NCI-H2081 treated with DMSO at 0.1 percent for 48 hours (cell line): ENCODE results near the gene ZC3H7A.
A peak's percentile ranks its signal among the peaks of the same experiment; 100 is the strongest.
"Not testable (repeated sequence)": the region's sequence is repeated elsewhere in the genome, so short reads cannot be mapped to it uniquely, and the experiment has no call there.

ENCODE experiments used
- DNase-seq: peaks from one replicate; lab custom pipeline; 2025; lab: John Stamatoyannopoulos, UW

The ZC3H7A gene

GRCh38 chr16:11797166-11797956 is at the start of gene ZC3H7A:
Gene ZC3H7A (minus strand): TSS chr16:11797258. CDS start chr16:11782354, 14,904 bp downstream.
- peak; percentile 78 for DNase-seq

DNA sequence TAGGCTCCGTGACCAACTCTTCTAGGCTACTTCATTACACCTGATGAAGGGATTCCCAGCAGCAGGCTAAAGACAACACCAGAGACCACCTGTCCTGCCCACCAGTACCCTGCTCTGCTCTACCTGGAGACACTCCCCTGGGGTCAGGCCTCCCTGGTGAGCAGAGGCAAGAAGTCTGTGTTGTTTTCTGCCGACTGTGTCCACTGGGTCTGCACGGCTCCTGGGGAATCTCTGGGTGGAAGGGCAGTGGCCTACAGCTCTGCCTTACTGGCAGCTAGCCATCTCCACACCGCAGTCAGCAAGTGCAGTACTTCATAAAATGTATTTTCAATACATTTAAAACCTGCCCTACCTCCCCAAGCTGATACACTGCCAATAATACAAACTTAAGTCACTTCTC is 47.4 kb upstream of the ZC3H7A start:
- DNase-seq: no peak

- no peak for DNase-seq
Measured at GRCh38 chr16:11843861-11844260, 46.8 kb upstream of the ZC3H7A start.

DNA sequence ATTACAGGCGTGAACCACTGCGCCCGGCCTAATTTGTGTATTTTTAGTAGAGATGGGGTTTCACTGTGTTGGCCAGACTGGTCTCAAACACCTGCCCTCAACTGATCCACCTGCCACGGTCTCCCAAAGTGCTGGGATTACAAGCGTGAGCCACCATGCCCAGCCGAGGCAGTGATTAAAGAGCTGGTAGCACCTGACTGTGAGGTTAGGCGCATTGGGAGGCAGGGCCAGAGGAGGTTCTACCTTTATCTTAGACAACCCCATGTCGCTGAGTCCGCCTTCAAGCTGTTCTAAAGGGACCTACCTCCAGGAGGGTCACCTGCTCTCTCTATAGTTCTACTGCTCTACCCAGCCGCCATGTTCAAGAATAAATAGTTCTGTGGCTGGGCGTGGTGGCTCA is 46.1 kb upstream of the ZC3H7A start:
- no peak for DNase-seq

- no peak for DNase-seq
Measured at GRCh38 chr16:11841026-11841425, 44.0 kb upstream of the ZC3H7A start.

DNA sequence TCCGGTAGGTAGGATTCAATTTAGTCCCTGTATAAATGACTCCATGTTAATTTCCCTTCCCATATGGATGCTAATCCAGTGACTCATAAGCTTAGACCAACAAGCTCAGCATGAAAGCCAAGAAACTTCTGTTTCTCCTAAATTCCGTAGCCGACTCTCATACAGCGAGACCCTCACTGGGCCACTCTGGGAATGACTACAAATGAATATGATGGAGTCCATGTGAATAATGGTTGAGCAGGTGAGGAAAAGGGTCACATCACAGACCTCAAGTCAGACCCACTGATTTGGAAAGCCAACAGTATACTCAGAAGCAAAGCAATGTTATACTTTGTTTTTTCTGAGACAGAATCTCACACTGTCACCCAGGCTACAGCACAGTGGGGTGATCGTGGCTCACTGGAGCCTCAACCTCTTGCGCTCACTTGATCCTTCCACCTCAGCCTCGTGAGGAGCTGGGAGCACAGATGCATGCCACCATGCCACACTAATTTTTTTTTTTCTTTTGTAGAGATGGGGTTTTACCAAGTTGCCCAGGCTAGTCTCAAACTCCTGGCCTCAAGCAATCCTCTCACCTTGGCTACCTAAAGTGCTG is 39.7 kb upstream of the ZC3H7A start:
- DNase-seq: no peak

- DNase-seq: no peak
Measured at GRCh38 chr16:11835891-11836649, 39.0 kb upstream of the ZC3H7A start.

GRCh38 chr16:11835309-11835708 is 38.3 kb upstream of the ZC3H7A start:
- DNase-seq: no peak

DNA sequence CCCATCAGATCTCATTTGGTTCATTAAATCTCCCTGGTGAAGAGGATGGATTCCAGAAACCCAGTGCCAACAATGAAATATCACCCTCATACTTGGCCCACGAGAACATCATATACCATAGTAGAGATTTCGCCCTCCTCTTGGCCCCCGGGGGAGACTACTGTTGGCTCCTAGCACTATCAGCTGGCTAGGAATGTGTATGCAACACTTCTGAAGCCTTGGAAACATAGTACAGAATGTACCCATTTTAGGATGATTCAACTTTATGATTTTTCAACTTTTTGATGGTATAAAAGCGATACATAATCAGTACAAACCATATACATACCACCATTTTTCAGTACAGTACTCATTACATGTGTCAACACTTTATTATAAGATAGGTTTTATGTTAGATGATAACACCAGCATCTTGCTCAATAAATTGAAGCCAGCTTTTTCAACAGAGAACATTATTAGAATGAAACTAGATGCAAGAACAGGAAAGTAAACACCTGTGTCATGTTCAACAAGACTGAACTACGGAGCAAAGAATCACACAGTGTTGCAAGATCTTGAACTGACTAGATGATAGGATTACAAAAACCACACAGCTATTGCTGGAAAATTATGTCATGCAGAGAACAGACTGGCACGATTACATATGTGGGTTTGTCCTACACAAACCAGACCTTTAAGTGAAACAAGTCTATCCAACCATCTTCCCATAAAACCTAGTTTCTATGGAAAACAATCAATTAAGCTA is 37.1 kb upstream of the ZC3H7A start:
- no peak for DNase-seq

DNA sequence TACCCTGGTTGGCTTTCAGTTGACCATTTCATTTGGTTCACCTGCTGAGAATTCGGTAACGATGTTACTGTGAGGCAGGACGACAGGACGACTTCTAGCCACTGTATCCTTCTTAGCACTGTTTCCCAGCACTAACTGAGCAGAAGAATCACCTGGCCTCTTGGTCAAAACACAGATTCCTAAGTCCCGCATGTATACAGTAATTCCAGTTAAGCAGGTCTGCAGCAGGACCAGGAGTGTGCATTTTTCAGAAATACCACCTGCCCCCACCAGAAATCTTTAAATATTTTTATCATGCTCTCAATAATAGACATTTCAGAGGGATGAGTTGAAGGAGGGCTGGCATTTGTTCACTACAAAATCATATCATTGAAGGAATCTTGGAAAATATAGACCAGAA is 31.6 kb upstream of the ZC3H7A start:
- no peak for DNase-seq

DNA sequence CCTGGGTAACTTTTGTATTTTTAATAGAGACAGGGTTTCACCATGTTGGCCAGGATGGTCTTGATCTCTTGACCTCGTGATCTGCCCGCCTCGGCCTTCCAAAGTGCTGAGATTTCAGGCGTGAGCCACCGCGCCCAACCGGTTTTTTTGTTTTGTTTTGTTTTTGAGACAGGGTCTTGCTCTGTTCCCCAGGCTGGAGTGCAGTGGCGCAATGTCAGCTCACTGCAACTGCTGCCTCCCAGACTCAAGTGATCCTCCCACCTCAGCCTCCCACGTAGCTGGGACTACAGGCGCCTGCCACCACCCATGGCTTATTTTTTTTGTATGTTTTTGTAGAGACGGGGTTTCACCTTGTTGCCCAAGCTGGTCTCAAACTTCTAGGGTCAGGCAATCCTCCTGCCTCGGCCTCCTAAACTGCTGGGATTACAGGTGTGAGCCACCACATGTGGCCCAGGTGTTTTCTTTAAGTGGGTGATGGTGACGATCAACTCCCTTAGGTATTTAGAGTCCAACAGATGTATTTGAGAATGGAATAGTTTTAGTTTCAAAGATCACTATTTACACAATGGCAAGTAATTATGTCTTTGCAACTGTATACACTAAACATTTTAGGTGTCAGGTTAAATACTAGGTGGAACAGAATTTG is 28.6 kb upstream of the ZC3H7A start:
- not testable (repeated sequence) for DNase-seq

DNA sequence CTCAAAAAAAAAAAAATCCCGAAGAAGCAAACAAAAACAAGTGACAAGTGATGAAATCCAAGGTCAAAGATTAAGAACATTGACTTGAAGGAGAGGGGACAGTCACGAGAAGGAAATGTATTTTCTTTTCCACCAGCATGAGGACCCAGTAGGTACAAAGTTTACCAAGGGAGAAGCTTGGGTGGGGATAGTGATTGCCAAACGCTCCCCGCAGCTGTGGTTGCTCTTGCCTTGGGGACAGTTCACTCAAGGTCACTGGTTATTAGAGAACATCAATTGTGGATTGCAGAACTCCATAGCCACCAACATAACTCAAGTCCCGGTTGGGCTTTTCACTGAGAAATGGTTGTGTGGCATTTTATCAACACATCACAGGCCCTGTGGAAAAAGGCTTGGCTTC is 27.3 kb upstream of the ZC3H7A start:
- DNase-seq: no peak

DNA sequence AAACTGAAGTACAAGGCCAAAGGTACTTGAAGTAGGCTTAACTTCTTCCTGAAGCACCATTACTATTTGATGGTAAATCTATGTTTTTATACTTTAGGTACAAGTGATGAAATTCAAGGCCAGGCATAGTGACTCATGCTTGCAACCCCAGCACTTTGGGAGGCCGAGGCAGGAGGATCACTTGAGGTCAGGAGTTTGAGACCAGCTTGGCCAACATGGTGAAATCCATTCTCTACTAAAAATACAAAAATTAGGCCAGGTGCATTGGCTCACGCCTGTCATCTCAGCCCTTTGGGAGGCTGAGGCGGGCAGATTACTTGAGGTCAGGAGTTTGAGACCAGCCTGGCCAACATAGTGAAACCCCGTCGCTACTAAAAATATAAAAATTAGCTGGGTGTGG is 26.6 kb upstream of the ZC3H7A start:
- not testable (repeated sequence) for DNase-seq

DNA sequence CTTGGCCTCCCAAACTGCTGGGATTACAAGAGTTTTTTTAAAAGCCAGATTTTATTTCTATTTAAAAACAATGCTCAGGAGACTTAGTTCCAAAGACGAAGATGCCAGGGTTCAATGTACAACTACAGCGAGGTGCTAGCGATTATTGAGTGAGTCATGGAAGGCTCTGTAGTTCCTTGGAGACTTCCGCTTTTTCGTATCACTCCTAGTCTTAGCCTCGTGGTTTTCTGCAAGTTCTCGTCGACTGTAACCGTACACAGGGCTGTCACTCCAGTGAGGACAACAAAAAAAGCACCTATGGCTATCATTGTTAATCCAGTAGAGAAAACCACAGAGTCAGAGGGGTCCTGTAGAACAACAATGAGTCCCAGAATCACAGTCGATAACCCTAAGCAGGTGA is 22.7 kb upstream of the ZC3H7A start:
- no peak for DNase-seq

DNA sequence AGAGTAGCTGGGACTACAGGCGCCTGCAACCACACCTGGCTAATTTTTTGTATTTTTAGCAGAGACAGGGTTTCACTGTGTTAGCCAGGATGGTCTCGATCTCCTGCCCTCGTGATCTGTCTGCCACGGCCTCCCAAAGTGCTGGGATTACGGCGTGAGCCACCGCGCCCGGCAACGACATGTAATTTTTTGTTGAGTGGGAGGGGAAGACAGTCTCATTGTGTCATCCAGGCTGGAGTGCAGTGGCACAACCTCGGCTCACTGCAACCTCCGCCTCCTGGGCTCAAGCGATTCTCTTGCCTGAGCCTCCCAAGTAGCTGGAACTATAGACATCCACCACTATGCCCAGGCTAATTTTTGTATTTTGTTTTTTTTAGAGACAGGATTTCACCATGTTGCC is 21.9 kb upstream of the ZC3H7A start:
- not testable (repeated sequence) for DNase-seq

GRCh38 chr16:11816123-11816522 is 19.1 kb upstream of the ZC3H7A start:
- no peak for DNase-seq

DNA sequence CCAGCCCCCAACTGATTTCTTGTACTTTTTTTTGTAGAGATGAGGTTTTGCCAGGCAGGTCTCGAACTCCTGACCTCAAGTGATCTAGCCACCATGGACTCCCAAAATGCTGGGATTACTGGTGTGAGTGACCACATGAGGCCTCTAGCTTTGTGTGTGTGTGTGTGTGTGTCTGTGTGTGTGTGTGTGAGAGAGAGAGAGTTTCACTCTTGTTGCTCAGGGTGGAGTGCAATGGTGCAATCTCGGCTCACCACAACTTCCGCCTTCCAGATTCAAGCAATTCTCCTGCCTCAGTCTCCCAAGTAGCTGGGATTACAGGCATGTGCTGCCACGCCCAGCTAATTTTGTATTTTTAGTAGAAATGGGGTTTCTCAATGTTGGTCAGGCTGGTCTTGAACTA is 17.7 kb upstream of the ZC3H7A start:
- not testable (repeated sequence) for DNase-seq

DNA sequence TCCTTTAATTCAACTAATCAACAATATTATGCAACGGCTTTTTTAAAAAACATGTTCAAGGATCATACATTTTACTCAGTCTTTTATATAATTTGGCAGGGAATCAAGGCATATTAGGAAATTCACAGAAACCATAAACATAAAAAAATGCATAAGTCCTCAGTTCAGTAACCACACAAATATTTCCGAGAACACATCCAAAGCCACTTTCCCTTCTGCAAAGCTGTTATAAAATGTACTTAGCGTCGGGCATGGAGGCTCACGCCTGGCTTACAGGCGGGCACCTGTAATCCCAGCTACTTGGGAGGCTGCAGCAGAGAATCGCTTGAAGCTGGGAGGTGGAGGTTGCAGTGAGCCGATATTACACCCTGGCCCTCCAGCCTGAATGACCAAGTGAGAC is 9.7 kb upstream of the ZC3H7A start:
- DNase-seq: no peak

GRCh38 chr16:11805556-11805955 is 8.5 kb upstream of the ZC3H7A start:
- DNase-seq: no peak

GRCh38 chr16:11801481-11802021 is 4.5 kb upstream of the ZC3H7A start:
- DNase-seq: no peak

DNA sequence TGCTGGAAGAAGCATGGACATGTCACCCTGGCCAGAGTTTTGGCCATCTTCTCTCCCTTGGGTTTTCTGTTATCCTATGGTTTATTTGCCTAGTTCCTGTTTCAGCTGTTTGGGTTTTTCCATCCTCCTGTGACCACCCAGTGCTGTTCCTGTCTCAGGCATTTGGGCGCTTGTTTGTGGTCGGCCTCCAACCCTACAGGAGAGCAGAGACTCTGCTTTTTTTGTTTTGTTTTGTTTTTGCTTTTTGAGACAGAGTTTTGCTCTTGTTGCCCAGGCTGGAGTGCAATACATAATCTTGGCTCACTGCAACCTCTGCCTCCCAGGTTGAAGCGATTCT is 3.3 kb upstream of the ZC3H7A start:
- no peak for DNase-seq
